Measurements from ENCODE around the gene PAWR.
"Not testable (repeated sequence)": the region's sequence is repeated elsewhere in the genome, so short reads cannot be mapped to it uniquely, and the experiment has no call there.

The PAWR gene

GRCh38 chr12:79587368-79587767 lies 103.4 kb downstream of the PAWR start:
- no peak for DNase-seq

GRCh38 chr12:79585147-79585546 lies 105.6 kb downstream of the PAWR start:
- DNase-seq: no peak

- DNase-seq: no peak
Measured at GRCh38 chr12:79573820-79574219, 116.9 kb downstream of the PAWR start.

- no peak for DNase-seq
Measured at GRCh38 chr12:79569679-79570078, 121.1 kb downstream of the PAWR start.

GRCh38 chr12:79567175-79567563 lies 123.6 kb downstream of the PAWR start:
- DNase-seq: no peak

- DNase-seq: no peak
Measured at GRCh38 chr12:79566452-79567174, 124.2 kb downstream of the PAWR start.

- DNase-seq: not testable (repeated sequence)
Measured at GRCh38 chr12:79564727-79565350, 125.9 kb downstream of the PAWR start.

- no peak for DNase-seq
Measured at GRCh38 chr12:79563021-79563740, 127.6 kb downstream of the PAWR start.

- DNase-seq: no peak
Measured at GRCh38 chr12:79561401-79562132, 129.2 kb downstream of the PAWR start.

- no peak for DNase-seq
Measured at GRCh38 chr12:79560225-79560889, 130.4 kb downstream of the PAWR start.

- no peak for DNase-seq
Measured at GRCh38 chr12:79559591-79559990, 131.2 kb downstream of the PAWR start.

- DNase-seq: no peak
Measured at GRCh38 chr12:79558924-79559469, 131.8 kb downstream of the PAWR start.

- DNase-seq: no peak
Measured at GRCh38 chr12:79557690-79558315, 133.0 kb downstream of the PAWR start.

GRCh38 chr12:79555028-79555925 lies 135.5 kb downstream of the PAWR start:
- DNase-seq: no peak

- no peak for DNase-seq
Measured at GRCh38 chr12:79553863-79554574, 136.7 kb downstream of the PAWR start.

GRCh38 chr12:79552192-79552591 lies 138.6 kb downstream of the PAWR start:
- no peak for DNase-seq

GRCh38 chr12:79549531-79550271 lies 141.1 kb downstream of the PAWR start:
- DNase-seq: no peak

- DNase-seq: no peak
Measured at GRCh38 chr12:79548610-79548924, 142.2 kb downstream of the PAWR start.

Measured in C1 segment of cervical spinal cord (tissue), 14 donors.